Measurements from ENCODE around the gene HERC3.

HERC3 gene
- total RNA-seq = 5.6 to 6.3 (median 5.7) reads per million in 3 donors

DNA sequence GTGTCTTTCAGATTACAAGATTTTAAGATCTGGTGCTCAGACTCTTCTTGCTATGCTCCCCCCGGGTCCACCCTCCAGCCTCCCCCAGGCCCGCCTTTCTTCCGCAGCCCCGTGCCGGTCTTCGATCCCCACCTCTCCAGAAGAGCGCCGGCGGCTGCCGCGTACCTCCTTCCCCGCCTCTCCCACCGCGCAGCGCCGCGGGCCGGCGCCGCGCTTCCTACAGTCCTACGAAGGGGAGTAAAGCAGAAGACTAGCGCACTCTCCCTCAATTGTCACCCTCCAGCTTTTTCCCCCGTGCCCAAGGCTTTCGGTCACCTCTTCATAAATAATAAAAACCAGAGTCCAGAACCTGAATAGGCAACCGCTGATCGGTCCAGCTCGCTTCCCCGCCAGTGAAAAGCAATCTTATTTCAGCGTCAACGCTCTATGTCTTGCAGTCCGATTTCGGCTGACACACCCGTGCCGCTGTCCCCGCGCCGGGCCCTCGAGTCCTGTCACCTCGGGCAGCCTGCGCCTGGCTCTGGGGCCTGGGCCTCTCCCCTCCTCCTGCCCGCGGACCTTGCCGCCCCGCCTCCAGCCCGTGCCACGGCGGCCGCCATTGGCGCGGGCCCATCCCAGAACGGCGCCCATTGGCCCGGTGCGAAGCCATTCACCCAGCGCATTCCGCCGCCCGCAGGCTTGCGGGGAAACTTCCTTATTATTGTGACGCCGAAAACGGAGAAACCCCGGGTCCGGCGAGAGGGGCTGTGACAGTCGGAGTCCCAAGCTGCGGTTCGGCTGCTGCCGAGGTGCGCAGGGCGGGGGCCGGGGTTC lies at the start of gene HERC3:
HERC3 (plus strand) TSS at position 694 of the 813 bp plus-strand sequence. CDS start 13,344 bp downstream, outside the sequence.
- peaks cover 11% of the 10 kb centered on the region for H3K4me1 ChIP-seq (ENCODE audit: control insufficient read depth, insufficient read depth, low read length, poor library complexity, severe bottlenecking)
- no peaks in the 10 kb centered on the region for H3K9me3 ChIP-seq (ENCODE audit: control insufficient read depth, low read length)
- DNase-seq = peak; percentile 80 to 84 (median 83)

DNA sequence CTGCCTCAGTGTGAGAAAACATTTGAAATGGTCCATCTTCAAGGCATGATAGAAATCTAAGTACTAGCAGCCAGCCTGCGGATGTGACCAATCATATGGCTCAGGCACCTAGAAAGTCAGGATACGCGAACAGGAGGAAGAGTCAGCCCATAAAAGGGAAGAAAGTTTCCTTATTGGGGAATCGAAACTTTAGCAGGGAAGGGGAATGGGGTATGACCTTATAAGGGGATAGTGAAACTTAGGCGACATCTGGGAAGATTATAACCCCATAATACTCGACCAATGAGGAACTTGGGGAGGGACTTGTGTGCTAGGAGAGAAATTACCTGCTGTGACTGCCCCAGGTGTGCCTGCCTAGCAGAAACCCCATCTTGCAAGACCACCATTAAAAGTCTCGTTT lies 42.5 kb upstream of the HERC3 start:
- Histone ChIP-seq H3K4me1 (ENCODE audit: control insufficient read depth, insufficient read depth, low read length, poor library complexity, severe bottlenecking) (no peaks in the 10 kb centered on the region), H3K9me3 (ENCODE audit: control insufficient read depth, low read length) (no peaks in the 10 kb centered on the region), H3K36me3 (ENCODE audit: control insufficient read depth, insufficient read depth, low read length) (no peaks in the 10 kb centered on the region), H3K27ac (ENCODE audit: insufficient read depth, low read length, poor library complexity, severe bottlenecking) (no peak overlapping the region), H3K4me3 (ENCODE audit: insufficient read depth, low read depth, low read length, poor library complexity, severe bottlenecking) (no peak overlapping the region), H3K27me3 (replicated peaks; ENCODE audit: control insufficient read depth, insufficient read depth, low read length, poor library complexity, severe bottlenecking) (no peaks in the 10 kb centered on the region)
- no peak for DNase-seq

More for the DNA sequence above, at the start of gene HERC3:
- H3K36me3 ChIP-seq (ENCODE audit: control insufficient read depth, insufficient read depth, low read length) = no peaks in the 10 kb centered on the region
- H3K27ac ChIP-seq (ENCODE audit: insufficient read depth, low read length, poor library complexity, severe bottlenecking) = peak within 1 kb of the TSS; percentile 90
- H3K27me3 ChIP-seq (replicated peaks; ENCODE audit: control insufficient read depth, insufficient read depth, low read length, poor library complexity, severe bottlenecking) = no peaks in the 10 kb centered on the region
- H3K4me3 ChIP-seq (ENCODE audit: insufficient read depth, low read depth, low read length, poor library complexity, severe bottlenecking) = peak within 1 kb of the TSS; percentile 91

DNA sequence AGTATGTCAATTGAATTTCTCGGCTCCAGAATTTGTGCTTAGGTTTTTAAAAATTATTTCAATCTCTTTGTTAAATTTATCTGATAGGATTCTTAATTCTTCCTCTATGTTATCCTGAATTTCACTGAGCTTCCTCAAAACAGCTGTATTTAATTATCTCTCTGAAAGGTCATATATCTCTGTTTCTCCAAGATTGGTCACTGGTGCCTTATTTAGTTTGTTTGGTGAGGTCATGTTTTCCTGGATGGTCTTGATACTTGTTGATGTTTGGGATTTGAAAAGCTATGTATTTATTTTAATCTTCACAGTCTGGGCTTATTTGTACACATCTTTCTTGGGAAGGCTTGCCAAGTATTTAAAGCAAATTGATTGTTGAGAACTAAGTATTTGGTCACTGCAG lies 24.7 kb upstream of the HERC3 start:
- Histone ChIP-seq H3K4me3 (ENCODE audit: insufficient read depth, low read depth, low read length, poor library complexity, severe bottlenecking) (no peak overlapping the region), H3K9me3 (ENCODE audit: control insufficient read depth, low read length) (no peaks in the 10 kb centered on the region), H3K27ac (ENCODE audit: insufficient read depth, low read length, poor library complexity, severe bottlenecking) (no peak overlapping the region), H3K27me3 (replicated peaks; ENCODE audit: control insufficient read depth, insufficient read depth, low read length, poor library complexity, severe bottlenecking) (no peaks in the 10 kb centered on the region), H3K4me1 (ENCODE audit: control insufficient read depth, insufficient read depth, low read length, poor library complexity, severe bottlenecking) (no peaks in the 10 kb centered on the region), H3K36me3 (ENCODE audit: control insufficient read depth, insufficient read depth, low read length) (no peaks in the 10 kb centered on the region)
- DNase-seq = no peak

DNA sequence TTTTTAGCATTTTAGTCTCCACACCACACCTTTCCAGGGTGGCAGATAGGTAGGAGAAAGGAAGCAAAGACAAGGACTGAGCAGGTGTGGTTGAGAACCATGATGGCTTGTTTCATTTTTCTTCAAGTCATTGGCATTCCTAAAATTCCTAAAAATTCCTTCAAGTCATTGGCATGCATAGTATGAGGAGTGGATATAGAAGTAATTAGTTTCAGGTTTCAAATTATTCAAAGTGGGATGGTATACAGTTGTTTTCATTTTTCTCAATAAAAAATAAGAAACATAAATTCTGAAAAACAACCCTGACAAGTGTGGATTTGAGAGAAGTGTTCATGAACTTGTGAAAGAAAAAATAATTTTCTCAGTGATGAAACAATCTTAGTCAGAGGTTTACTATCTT lies 22.3 kb upstream of the HERC3 start:
- no peaks in the 10 kb centered on the region for H3K27me3 ChIP-seq (replicated peaks; ENCODE audit: control insufficient read depth, insufficient read depth, low read length, poor library complexity, severe bottlenecking)
- DNase-seq = no peak
- H3K27ac ChIP-seq (ENCODE audit: insufficient read depth, low read length, poor library complexity, severe bottlenecking) = no peak overlapping the region
- H3K36me3 ChIP-seq (ENCODE audit: control insufficient read depth, insufficient read depth, low read length) = no peaks in the 10 kb centered on the region
- no peak overlapping the region for H3K4me3 ChIP-seq (ENCODE audit: insufficient read depth, low read depth, low read length, poor library complexity, severe bottlenecking)
- H3K4me1 ChIP-seq (ENCODE audit: control insufficient read depth, insufficient read depth, low read length, poor library complexity, severe bottlenecking) = no peaks in the 10 kb centered on the region
- no peaks in the 10 kb centered on the region for H3K9me3 ChIP-seq (ENCODE audit: control insufficient read depth, low read length)

DNA sequence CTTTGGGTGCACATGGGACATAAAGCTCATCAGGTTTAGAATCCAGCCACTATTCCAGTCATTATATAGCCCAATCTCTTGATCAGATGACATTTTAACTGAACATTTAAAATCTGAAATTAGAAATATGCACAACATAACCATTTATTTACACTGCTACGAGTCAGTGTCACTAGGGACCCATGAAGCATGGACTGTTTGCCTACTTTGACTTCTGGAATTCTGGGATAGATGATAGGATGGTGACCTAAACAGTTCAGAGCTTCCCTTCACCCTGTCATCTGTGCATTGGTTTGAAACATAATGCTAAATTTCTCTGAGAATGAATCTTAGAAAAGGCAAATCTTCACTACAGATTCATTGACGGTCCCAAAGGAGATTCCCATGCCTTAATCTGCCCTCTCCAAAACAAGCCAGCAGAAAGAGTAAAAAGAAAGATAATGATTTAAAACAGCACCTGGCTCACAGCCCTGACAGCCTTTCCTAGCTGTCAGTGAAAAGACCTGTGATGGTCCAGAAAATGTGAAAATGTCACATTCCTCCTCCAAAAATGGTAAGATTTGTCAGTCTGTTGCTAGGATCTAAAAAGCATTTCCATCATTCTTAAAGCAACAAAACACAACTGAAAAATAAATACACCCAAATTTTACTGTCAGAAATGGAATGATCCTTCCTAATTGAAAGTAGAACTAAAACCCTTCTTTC lies 18.9 kb upstream of the HERC3 start:
- Histone ChIP-seq H3K36me3 (ENCODE audit: control insufficient read depth, insufficient read depth, low read length) (no peaks in the 10 kb centered on the region), H3K27ac (ENCODE audit: insufficient read depth, low read length, poor library complexity, severe bottlenecking) (no peak overlapping the region)

DNA sequence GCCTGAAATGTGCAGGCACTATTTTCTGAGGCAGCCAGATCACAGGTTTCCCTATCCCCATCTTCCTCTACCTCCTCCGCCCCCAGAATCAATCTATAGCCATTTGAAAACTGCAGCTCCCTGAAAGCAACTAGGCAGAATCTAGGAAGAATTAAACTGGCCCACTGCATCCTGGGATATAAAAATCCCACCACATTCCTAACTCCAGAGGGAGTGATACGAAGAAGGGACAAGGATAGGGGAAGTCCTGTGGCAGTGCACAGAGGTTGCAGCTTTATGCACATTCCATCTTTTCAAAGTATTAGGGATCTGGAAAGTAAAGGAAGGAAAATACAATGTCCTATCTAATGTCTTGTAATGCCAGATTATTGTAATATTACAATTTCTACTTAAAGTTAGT lies 18.3 kb upstream of the HERC3 start:
- Histone ChIP-seq H3K4me3 (ENCODE audit: insufficient read depth, low read depth, low read length, poor library complexity, severe bottlenecking) (no peak overlapping the region), H3K4me1 (ENCODE audit: control insufficient read depth, insufficient read depth, low read length, poor library complexity, severe bottlenecking) (no peaks in the 10 kb centered on the region), H3K9me3 (ENCODE audit: control insufficient read depth, low read length) (no peaks in the 10 kb centered on the region), H3K27ac (ENCODE audit: insufficient read depth, low read length, poor library complexity, severe bottlenecking) (no peak overlapping the region), H3K27me3 (replicated peaks; ENCODE audit: control insufficient read depth, insufficient read depth, low read length, poor library complexity, severe bottlenecking) (no peaks in the 10 kb centered on the region), H3K36me3 (ENCODE audit: control insufficient read depth, insufficient read depth, low read length) (no peaks in the 10 kb centered on the region)
- DNase-seq = no peak

More for the DNA sequence above, 18.9 kb upstream of the HERC3 start:
- no peaks in the 10 kb centered on the region for H3K9me3 ChIP-seq (ENCODE audit: control insufficient read depth, low read length)
- H3K4me3 ChIP-seq (ENCODE audit: insufficient read depth, low read depth, low read length, poor library complexity, severe bottlenecking) = no peak overlapping the region
- no peaks in the 10 kb centered on the region for H3K27me3 ChIP-seq (replicated peaks; ENCODE audit: control insufficient read depth, insufficient read depth, low read length, poor library complexity, severe bottlenecking)
- H3K4me1 ChIP-seq (ENCODE audit: control insufficient read depth, insufficient read depth, low read length, poor library complexity, severe bottlenecking) = no peaks in the 10 kb centered on the region
- DNase-seq = no peak

GRCh38 chr4:88575186-88575585 lies 17.1 kb upstream of the HERC3 start:
- no peak for DNase-seq
- H3K27ac ChIP-seq (ENCODE audit: insufficient read depth, low read length, poor library complexity, severe bottlenecking) = no peak overlapping the region
- H3K9me3 ChIP-seq (ENCODE audit: control insufficient read depth, low read length) = no peaks in the 10 kb centered on the region
- no peak overlapping the region for H3K4me3 ChIP-seq (ENCODE audit: insufficient read depth, low read depth, low read length, poor library complexity, severe bottlenecking)
- no peaks in the 10 kb centered on the region for H3K27me3 ChIP-seq (replicated peaks; ENCODE audit: control insufficient read depth, insufficient read depth, low read length, poor library complexity, severe bottlenecking)
- no peaks in the 10 kb centered on the region for H3K4me1 ChIP-seq (ENCODE audit: control insufficient read depth, insufficient read depth, low read length, poor library complexity, severe bottlenecking)
- H3K36me3 ChIP-seq (ENCODE audit: control insufficient read depth, insufficient read depth, low read length) = no peaks in the 10 kb centered on the region

GRCh38 chr4:88582493-88582892 lies 9.8 kb upstream of the HERC3 start:
- Histone ChIP-seq H3K4me3 (ENCODE audit: insufficient read depth, low read depth, low read length, poor library complexity, severe bottlenecking) (no peak overlapping the region), H3K36me3 (ENCODE audit: control insufficient read depth, insufficient read depth, low read length) (no peaks in the 10 kb centered on the region), H3K27ac (ENCODE audit: insufficient read depth, low read length, poor library complexity, severe bottlenecking) (no peak overlapping the region), H3K9me3 (ENCODE audit: control insufficient read depth, low read length) (no peaks in the 10 kb centered on the region), H3K4me1 (ENCODE audit: control insufficient read depth, insufficient read depth, low read length, poor library complexity, severe bottlenecking) (no peaks in the 10 kb centered on the region), H3K27me3 (replicated peaks; ENCODE audit: control insufficient read depth, insufficient read depth, low read length, poor library complexity, severe bottlenecking) (no peaks in the 10 kb centered on the region)
- DNase-seq = no peak

- H3K9me3 ChIP-seq (ENCODE audit: control insufficient read depth, low read length) = no peaks in the 10 kb centered on the region
- no peaks in the 10 kb centered on the region for H3K27me3 ChIP-seq (replicated peaks; ENCODE audit: control insufficient read depth, insufficient read depth, low read length, poor library complexity, severe bottlenecking)
- no peaks in the 10 kb centered on the region for H3K36me3 ChIP-seq (ENCODE audit: control insufficient read depth, insufficient read depth, low read length)
- no peak overlapping the region for H3K27ac ChIP-seq (ENCODE audit: insufficient read depth, low read length, poor library complexity, severe bottlenecking)
- no peaks in the 10 kb centered on the region for H3K4me1 ChIP-seq (ENCODE audit: control insufficient read depth, insufficient read depth, low read length, poor library complexity, severe bottlenecking)
- DNase-seq = no peak
- H3K4me3 ChIP-seq (ENCODE audit: insufficient read depth, low read depth, low read length, poor library complexity, severe bottlenecking) = no peak overlapping the region
Measured at GRCh38 chr4:88583631-88584470, 8.4 kb upstream of the HERC3 start.

Measured in effector memory CD4-positive, alpha-beta T cell (primary cell).